ENCODE data around the gene FGFR3. TPM values are rescaled to one million over a fixed set of nuclear protein-coding genes. Genes with fewer than 3 reads are reported as not detected.

The FGFR3 gene
- total and polyA plus RNA-seq, 10 of the 15 experiments (the other 5 are each of a cell fraction or from before 2014, with no cell fraction given) = 0.05 to 0.33 (median 0.18) TPM; not detected in 6

GRCh38 chr4:1846580-1846979 is 53.5 kb downstream of the FGFR3 start:
- no peak for FAIRE-seq
- POLR2A ChIA-PET = interaction anchor here (0.5 kb wide), 1 partner anchor 929 kb away, joined by 3 read pairs; no protein-coding TSS in a partner anchor
- Histone ChIP-seq H3K27me3 (replicated peaks in 1 of 2; ENCODE audit: control insufficient read depth in 2 of 2, insufficient read depth in 2 of 2, low read length in 1 of 2) (no peaks in the 10 kb centered on the region), H3K36me3 (ENCODE audit: control insufficient read depth in 2 of 2, insufficient read depth in 2 of 2, low read length in 1 of 2) (peaks cover 12 to 13% of the 10 kb centered on the region in 2 experiments; a peak in 3 of 4 replicates), H3K27ac (ENCODE audit: control insufficient read depth, insufficient read depth) (peak overlapping the region; percentile 28; the same call in 1 of the 2 replicates), H3K79me2 (ENCODE audit: control insufficient read depth, insufficient read depth, low read length) (peaks cover 15% of the 10 kb centered on the region), H3K9ac (ENCODE audit: control insufficient read depth, insufficient read depth, low read length) (no peak overlapping the region), H3K4me3 (no peak overlapping the region), H3K4me2 (ENCODE audit: control insufficient read depth, insufficient read depth) (no peak overlapping the region), H4K20me1 (ENCODE audit: control insufficient read depth, insufficient read depth) (no peaks in the 10 kb centered on the region), H3K4me1 (ENCODE audit: control insufficient read depth, insufficient read depth, low read length) (peaks cover 16% of the 10 kb centered on the region), H2AFZ (ENCODE audit: control insufficient read depth, low read depth, low read length) (no peak overlapping the region), H3K9me3 (replicated peaks; ENCODE audit: control insufficient read depth, insufficient read depth, low read length) (no peaks in the 10 kb centered on the region)
- WGBS (ENCODE audit: insufficient coverage, insufficient replicate concordance, low lambda C conversion rate, missing lambda C conversion rate) = 55% methylated on average over 2 of the region's 2 CpGs
- ATAC-seq = peak; percentile 30; the same call in 1 of the 3 replicates
- TF ChIP-seq DPF2 (IDR thresholded peaks at IDR 0.05) (no peak), NBN (IDR thresholded peaks at IDR 0.05) (no peak), USF2 (IDR thresholded peaks at IDR 0.05; ENCODE audit: borderline replicate concordance, low read depth, low read length) (no peak), RAD21 (IDR thresholded peaks at IDR 0.05; ENCODE audit: insufficient read depth, low read depth, low read length) (no peak), SMARCA5 (IDR thresholded peaks at IDR 0.05) (no peak), RUNX3 (IDR thresholded peaks at IDR 0.05; ENCODE audit: low read length) (0 out of 2 replicates have a peak, but pooled peaks have one; percentile 17), TCF12 (IDR thresholded peaks at IDR 0.05; ENCODE audit: low read depth, low read length) (0 out of 2 replicates have a peak, but pooled peaks have one; percentile 18), PAX5 (IDR thresholded peaks at IDR 0.05; ENCODE audit: borderline replicate concordance, low read depth, low read length) (no peak)
- DNase-seq (ENCODE audit: low read depth, low spot score) = no peak
- CTCF ChIA-PET = interaction anchor here (0.8 to 2.9 kb wide), 6 partner anchors 8 to 153 kb away, joined by 3 to 11 read pairs (median 4); no protein-coding TSS in a partner anchor
- intact Hi-C loops (cut with micrococcal nuclease; ENCODE audit: unreplicated experiment) = no loop called here
- RAD21 ChIA-PET (ENCODE audit: unreplicated experiment) = no interaction called here
- TSS peak; percentile 43 for BruUV-seq (replicated peaks)
- in situ Hi-C loops (cut with MboI) = no loop called here
- SMC1A ChIA-PET (ENCODE audit: uncharacterized antibody, unreplicated experiment) = interaction anchor here (0.7 to 1.7 kb wide), 4 partner anchors 13 to 153 kb away, joined by 3 to 4 read pairs (median 4); no protein-coding TSS in a partner anchor
